Measurements from ENCODE around the gene ZNF846.

The ZNF846 gene

DNA sequence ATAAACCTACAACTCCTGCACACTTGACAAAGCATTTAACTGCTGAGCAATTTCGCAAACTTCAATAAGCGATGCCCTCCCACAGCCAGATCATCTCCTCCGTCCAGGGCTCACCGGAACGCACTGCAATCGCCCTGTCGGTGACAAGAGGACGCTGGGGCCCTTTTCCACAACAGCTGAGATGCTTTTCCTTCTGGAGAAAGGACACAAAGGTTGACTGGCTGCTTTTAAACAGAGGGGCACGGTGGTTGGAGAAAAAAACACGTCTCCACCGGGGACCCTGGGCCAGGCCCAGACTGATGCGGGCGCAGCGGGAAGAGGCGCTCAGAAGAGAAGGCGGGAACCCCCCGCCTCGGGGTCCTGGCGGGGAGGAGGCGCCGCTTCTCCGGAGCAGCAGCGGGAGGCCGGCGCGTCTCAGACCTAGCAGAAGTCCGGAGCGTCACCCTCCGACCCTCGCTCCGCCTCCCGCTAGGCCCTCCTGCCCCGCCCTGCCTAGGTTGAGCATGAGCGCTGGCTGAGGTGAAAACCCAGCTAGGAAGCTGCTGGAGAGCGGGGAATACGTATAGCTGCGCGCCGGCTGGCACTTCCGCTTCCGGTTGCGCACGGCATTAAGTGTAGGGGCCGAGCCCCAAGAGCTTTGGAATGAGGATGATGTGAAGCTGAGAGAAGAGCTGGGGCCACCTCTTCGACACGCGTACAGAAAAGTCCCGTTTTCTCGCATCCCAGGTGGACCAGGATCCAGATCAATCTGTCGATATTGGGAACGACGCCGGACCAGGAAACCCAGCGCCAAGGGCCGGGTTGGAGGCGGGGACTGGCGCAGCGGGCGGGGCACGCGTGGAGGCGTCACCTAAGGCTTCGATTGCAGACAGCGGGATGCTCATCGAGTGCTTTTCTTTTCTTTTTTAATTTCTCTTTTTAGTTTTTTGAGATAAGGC, at the start of gene ZNF846:
TSS of gene ZNF846 (minus strand) at position 564 of the 938 bp plus-strand sequence. CDS start 3,788 bp downstream, outside the sequence.
- peak within 1 kb of the TSS; percentile 96 for H3K4me3 ChIP-seq (ENCODE audit: low read depth in 1 of 2, low read length in 2 of 2)
- no peak for TF ChIP-seq EZH2 (IDR thresholded peaks at IDR 0.05; ENCODE audit: borderline replicate concordance, low read depth, low read length, severe bottlenecking)
- TF ChIP-seq, protein P1, sequence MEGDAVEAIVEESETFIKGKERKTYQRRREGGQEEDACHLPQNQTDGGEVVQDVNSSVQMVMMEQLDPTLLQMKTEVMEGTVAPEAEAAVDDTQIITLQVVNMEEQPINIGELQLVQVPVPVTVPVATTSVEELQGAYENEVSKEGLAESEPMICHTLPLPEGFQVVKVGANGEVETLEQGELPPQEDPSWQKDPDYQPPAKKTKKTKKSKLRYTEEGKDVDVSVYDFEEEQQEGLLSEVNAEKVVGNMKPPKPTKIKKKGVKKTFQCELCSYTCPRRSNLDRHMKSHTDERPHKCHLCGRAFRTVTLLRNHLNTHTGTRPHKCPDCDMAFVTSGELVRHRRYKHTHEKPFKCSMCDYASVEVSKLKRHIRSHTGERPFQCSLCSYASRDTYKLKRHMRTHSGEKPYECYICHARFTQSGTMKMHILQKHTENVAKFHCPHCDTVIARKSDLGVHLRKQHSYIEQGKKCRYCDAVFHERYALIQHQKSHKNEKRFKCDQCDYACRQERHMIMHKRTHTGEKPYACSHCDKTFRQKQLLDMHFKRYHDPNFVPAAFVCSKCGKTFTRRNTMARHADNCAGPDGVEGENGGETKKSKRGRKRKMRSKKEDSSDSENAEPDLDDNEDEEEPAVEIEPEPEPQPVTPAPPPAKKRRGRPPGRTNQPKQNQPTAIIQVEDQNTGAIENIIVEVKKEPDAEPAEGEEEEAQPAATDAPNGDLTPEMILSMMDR (IDR thresholded peaks at IDR 0.05; ENCODE audit: borderline replicate concordance, extremely low read depth, low read length, poor library complexity, severe bottlenecking) = no peak
- peak within 1 kb of the TSS; percentile 97 for H3K4me2 ChIP-seq (ENCODE audit: insufficient read depth, low read length)
- H3K9ac ChIP-seq (ENCODE audit: low read depth, low read length) = peak within 1 kb of the TSS; percentile 94
- peaks cover 24% of the 10 kb centered on the region for H3K4me1 ChIP-seq (ENCODE audit: insufficient read depth, low read length)
- ATAC-seq (ENCODE audit: insufficient read depth, low read depth) = peak; percentile 97
- no peaks in the 10 kb centered on the region for H3K27me3 ChIP-seq (ENCODE audit: insufficient read depth, low read length, poor library complexity)
- H3K79me2 ChIP-seq (ENCODE audit: insufficient read depth, low read length) = peaks cover 28% of the 10 kb centered on the region
- peaks cover 4% of the 10 kb centered on the region for H3K9me3 ChIP-seq (ENCODE audit: insufficient read depth, low read length, severe bottlenecking)
- DNase-seq = peak; percentile 95
- peaks cover 8% of the 10 kb centered on the region for H3K36me3 ChIP-seq (ENCODE audit: insufficient read depth, low read length)
- peak within 1 kb of the TSS; percentile 98 for H2AFZ ChIP-seq (ENCODE audit: low read depth, low read length)
- H4K20me1 ChIP-seq (ENCODE audit: insufficient read depth, low read length) = no peaks in the 10 kb centered on the region
- H3K27ac ChIP-seq (ENCODE audit: low read length) = peak within 1 kb of the TSS; percentile 100

DNA sequence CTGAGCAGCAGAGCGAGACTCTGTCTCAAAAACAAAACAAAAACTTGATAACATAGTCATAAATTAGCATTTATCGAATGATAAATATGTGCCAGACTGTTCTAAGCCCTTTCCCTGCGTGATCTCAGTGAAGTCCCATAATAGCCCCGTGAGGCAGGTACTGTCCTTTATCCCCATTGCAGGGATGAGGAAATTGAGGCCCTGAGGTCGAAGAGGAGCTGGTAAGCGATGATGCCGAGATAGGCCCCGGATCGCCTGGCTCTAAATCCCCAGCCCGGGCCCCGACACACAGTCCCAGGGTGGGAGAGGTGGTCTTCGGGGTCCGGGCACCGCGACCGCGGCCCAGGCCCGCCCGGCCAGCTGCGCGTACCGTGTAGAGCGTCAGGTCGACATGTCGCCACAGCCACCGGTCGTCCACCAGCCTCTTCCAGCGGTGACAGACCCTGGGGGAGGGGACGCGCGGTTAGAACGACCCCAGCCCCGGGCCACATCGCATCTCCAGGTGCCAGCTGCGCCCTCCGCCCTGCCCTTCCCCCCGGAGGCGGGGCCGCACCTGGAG, 49.7 kb upstream of the ZNF846 start:
- Histone ChIP-seq H3K9ac (ENCODE audit: low read depth, low read length) (peak overlapping the region; percentile 69), H3K4me2 (ENCODE audit: insufficient read depth, low read length) (peak overlapping the region; percentile 93), H2AFZ (ENCODE audit: low read depth, low read length) (peak overlapping the region; percentile 81), H4K20me1 (ENCODE audit: insufficient read depth, low read length) (no peaks in the 10 kb centered on the region), H3K9me3 (ENCODE audit: insufficient read depth, low read length, severe bottlenecking) (peaks cover 12% of the 10 kb centered on the region), H3K79me2 (ENCODE audit: insufficient read depth, low read length) (peaks cover 43% of the 10 kb centered on the region), H3K4me1 (ENCODE audit: insufficient read depth, low read length) (peaks cover 27% of the 10 kb centered on the region), H3K27me3 (ENCODE audit: insufficient read depth, low read length, poor library complexity) (no peaks in the 10 kb centered on the region), H3K36me3 (ENCODE audit: insufficient read depth, low read length) (peaks cover 17% of the 10 kb centered on the region), H3K4me3 (ENCODE audit: low read depth in 1 of 2, low read length in 2 of 2) (peak overlapping the region; percentile 52 to 65), H3K27ac (ENCODE audit: low read length) (peak overlapping the region; percentile 82)
- TF ChIP-seq, protein P1 (IDR thresholded peaks at IDR 0.05; ENCODE audit: borderline replicate concordance, extremely low read depth, low read length, poor library complexity, severe bottlenecking) = no peak
- TF ChIP-seq EZH2 (IDR thresholded peaks at IDR 0.05; ENCODE audit: borderline replicate concordance, low read depth, low read length, severe bottlenecking) = no peak
- peak; percentile 22 for DNase-seq
- ATAC-seq (ENCODE audit: insufficient read depth, low read depth) = no peak

DNA sequence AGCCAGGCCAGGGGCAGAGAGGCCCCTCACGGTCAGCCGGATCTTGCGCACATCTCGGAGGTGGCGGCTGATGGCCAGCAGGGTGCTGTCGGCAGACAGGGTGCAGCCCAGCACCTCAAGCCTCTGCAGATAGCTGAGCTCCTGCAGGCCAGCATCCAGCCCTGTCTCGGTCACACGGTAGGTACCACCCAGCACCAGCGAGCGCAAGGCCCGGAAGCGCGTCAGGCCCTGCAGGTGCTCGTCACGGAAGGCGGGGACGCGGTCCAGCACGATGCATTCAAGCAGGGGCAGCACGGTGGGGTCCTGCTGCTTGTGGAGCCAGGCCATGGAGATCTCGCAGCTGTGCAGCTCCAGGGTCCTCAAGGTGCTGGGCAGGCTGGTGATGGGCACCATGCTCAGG, 42.6 kb upstream of the ZNF846 start:
- TF ChIP-seq EZH2 (IDR thresholded peaks at IDR 0.05; ENCODE audit: borderline replicate concordance, low read depth, low read length, severe bottlenecking) = no peak
- TF ChIP-seq, protein P1 (IDR thresholded peaks at IDR 0.05; ENCODE audit: borderline replicate concordance, extremely low read depth, low read length, poor library complexity, severe bottlenecking) = no peak
- Histone ChIP-seq H3K9me3 (ENCODE audit: insufficient read depth, low read length, severe bottlenecking) (peaks cover 9% of the 10 kb centered on the region), H2AFZ (ENCODE audit: low read depth, low read length) (no peak overlapping the region), H3K27me3 (ENCODE audit: insufficient read depth, low read length, poor library complexity) (no peaks in the 10 kb centered on the region), H3K4me2 (ENCODE audit: insufficient read depth, low read length) (no peak overlapping the region), H3K9ac (ENCODE audit: low read depth, low read length) (no peak overlapping the region), H4K20me1 (ENCODE audit: insufficient read depth, low read length) (no peaks in the 10 kb centered on the region), H3K36me3 (ENCODE audit: insufficient read depth, low read length) (peaks cover 48% of the 10 kb centered on the region), H3K27ac (ENCODE audit: low read length) (no peak overlapping the region), H3K4me1 (ENCODE audit: insufficient read depth, low read length) (no peaks in the 10 kb centered on the region), H3K79me2 (ENCODE audit: insufficient read depth, low read length) (peaks cover 17% of the 10 kb centered on the region), H3K4me3 (ENCODE audit: low read depth in 1 of 2, low read length in 2 of 2) (no peak overlapping the region)
- ATAC-seq (ENCODE audit: insufficient read depth, low read depth) = no peak
- DNase-seq = no peak

Data from DND-41 (cell line).